ENCODE results near the gene NOL3. TPM values are rescaled to one million over a fixed set of nuclear protein-coding genes. Genes with fewer than 3 reads are reported as not detected.

NOL3 gene
- total and polyA plus RNA-seq, 2 of the 13 experiments (the other 11 are each of a cell fraction or from before 2014, with no cell fraction given) = 5.7 to 20.5 TPM

DNA sequence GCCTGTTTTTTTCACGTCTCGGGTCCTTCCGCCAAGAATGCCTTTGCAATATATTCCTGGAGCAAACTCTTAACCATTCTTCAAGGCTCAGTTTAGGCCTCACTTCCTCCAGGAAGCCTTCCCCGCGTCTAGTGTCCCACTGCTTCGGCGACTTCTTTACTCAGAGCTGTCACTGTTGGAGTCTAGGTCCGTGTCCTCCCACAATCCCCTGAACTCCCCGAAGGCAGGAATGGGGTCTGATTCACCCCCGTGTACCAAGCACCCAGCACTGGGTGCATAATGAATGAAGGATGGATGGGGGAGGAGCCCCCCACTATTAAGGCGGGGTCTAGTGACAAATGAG is 12.9 kb downstream of the NOL3 start:
- Histone ChIP-seq H3K27ac (ENCODE audit: extremely low read length, insufficient read depth, low read length) (peak overlapping the region; percentile 82), H3K9ac (ENCODE audit: insufficient read depth, low read depth, low read length) (peak overlapping the region; percentile 93), H3K36me3 (replicated peaks in 1 of 2; ENCODE audit: control insufficient read depth in 1 of 2, insufficient read depth in 2 of 2, low read length in 2 of 2) (no peaks in the 10 kb centered on the region), H3K4me1 (ENCODE audit: insufficient read depth, low read length) (peaks cover 54% of the 10 kb centered on the region), H3K4me2 (ENCODE audit: low read depth, low read length) (peak overlapping the region; percentile 96), H4K20me1 (ENCODE audit: insufficient read depth, low read length) (no peaks in the 10 kb centered on the region; the same call in 1 of the 2 replicates), H3K79me2 (ENCODE audit: insufficient read depth, low read length) (no peaks in the 10 kb centered on the region), H2AFZ (ENCODE audit: low read length) (no peak overlapping the region), H3K9me3 (ENCODE audit: low read length) (no peaks in the 10 kb centered on the region), H3K27me3 (ENCODE audit: control insufficient read depth in 1 of 2, insufficient read depth in 2 of 2, low read length in 2 of 2) (peaks cover 1 to 3% of the 10 kb centered on the region in 2 experiments; a peak in 2 of 5 replicates), H3K4me3 (replicated peaks in 1 of 3; ENCODE audit: insufficient read depth in 1 of 3, low read depth in 2 of 3, low read length in 3 of 3) (peak overlapping the region; percentile 72 to 98 (median 82))
- in situ Hi-C loops (cut with HindIII; ENCODE audit: extremely low pct_ligation_motif_present, low pct_unique_long_range_greater_than_20kb) = no loop called here
- FAIRE-seq (no peak), DNase-seq (ENCODE audit: low spot score) (no peak), ATAC-seq (no peak)
- TSS peak; percentile 63 for BruUV-seq (replicated peaks)
- ChIA-PET POLR2A (interaction anchor here (1.6 to 2.8 kb wide), 3 partner anchors 10 to 23 kb away, joined by 4 to 18 read pairs (median 5); partner anchors contain the start of genes FBXL8 and NOL3), CTCF (ENCODE audit: low intra/inter-chr PET ratio, low total read pairs) (interaction anchor here (0.6 to 2.7 kb wide), 4 partner anchors 12 to 206 kb away, joined by 3 to 28 read pairs (median 3); no protein-coding TSS in a partner anchor)
- intact Hi-C loops (cut with micrococcal nuclease; ENCODE audit: unreplicated experiment) = loop anchor here (1.0 kb wide), 1 partner anchor 13 kb away; the partner anchor contains the start of gene NOL3
- 9% methylated on average over 11 of the region's 11 CpGs for WGBS (ENCODE audit: low lambda C conversion rate)
- TF ChIP-seq ESRRA (CRISPR knock-in tag; IDR thresholded peaks at IDR 0.05; ENCODE audit: low read depth) (no peak), ZMAT3 (CRISPR knock-in tag; conservative IDR thresholded peaks at IDR 0.05) (0 out of 2 replicates have a peak, but pooled peaks have one; percentile 25), ZNF572 (CRISPR knock-in tag; IDR thresholded peaks at IDR 0.05) (peak; percentile 89; the same call in 1 of the 2 replicates), ZNF619 (CRISPR knock-in tag; IDR thresholded peaks at IDR 0.05) (peak; percentile 87; the same call in 1 of the 2 replicates), SYNCRIP (IDR thresholded peaks at IDR 0.05; ENCODE audit: insufficient read depth, low read depth, low read length) (no peak), ZNF468 (CRISPR knock-in tag; IDR thresholded peaks at IDR 0.05) (no peak), ZMYM3 (CRISPR knock-in tag; IDR thresholded peaks at IDR 0.05) (0 out of 2 replicates have a peak, but pooled peaks have one; percentile 15), ISL2 (CRISPR knock-in tag; IDR thresholded peaks at IDR 0.05) (no peak), ZNF350 (CRISPR knock-in tag; IDR thresholded peaks at IDR 0.05; ENCODE audit: borderline replicate concordance, low read depth) (no peak), ELF3 (CRISPR knock-in tag; IDR thresholded peaks at IDR 0.05) (no peak), IRF2 (CRISPR knock-in tag; IDR thresholded peaks at IDR 0.05) (0 out of 2 replicates have a peak, but pooled peaks have one; percentile 7), SETDB1 (CRISPR knock-in tag; IDR thresholded peaks at IDR 0.05; ENCODE audit: borderline replicate concordance) (no peak), ZNF451 (CRISPR knock-in tag; IDR thresholded peaks at IDR 0.05) (no peak), ZNF570 (CRISPR knock-in tag; IDR thresholded peaks at IDR 0.05; ENCODE audit: borderline replicate concordance) (no peak)
- TF ChIP-seq, protein P1, sequence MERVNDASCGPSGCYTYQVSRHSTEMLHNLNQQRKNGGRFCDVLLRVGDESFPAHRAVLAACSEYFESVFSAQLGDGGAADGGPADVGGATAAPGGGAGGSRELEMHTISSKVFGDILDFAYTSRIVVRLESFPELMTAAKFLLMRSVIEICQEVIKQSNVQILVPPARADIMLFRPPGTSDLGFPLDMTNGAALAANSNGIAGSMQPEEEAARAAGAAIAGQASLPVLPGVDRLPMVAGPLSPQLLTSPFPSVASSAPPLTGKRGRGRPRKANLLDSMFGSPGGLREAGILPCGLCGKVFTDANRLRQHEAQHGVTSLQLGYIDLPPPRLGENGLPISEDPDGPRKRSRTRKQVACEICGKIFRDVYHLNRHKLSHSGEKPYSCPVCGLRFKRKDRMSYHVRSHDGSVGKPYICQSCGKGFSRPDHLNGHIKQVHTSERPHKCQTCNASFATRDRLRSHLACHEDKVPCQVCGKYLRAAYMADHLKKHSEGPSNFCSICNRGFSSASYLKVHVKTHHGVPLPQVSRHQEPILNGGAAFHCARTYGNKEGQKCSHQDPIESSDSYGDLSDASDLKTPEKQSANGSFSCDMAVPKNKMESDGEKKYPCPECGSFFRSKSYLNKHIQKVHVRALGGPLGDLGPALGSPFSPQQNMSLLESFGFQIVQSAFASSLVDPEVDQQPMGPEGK (CRISPR knock-in tag; IDR thresholded peaks at IDR 0.05) = peak; percentile 69; the same call in 1 of the 2 replicates
- TF ChIP-seq, protein P2, sequence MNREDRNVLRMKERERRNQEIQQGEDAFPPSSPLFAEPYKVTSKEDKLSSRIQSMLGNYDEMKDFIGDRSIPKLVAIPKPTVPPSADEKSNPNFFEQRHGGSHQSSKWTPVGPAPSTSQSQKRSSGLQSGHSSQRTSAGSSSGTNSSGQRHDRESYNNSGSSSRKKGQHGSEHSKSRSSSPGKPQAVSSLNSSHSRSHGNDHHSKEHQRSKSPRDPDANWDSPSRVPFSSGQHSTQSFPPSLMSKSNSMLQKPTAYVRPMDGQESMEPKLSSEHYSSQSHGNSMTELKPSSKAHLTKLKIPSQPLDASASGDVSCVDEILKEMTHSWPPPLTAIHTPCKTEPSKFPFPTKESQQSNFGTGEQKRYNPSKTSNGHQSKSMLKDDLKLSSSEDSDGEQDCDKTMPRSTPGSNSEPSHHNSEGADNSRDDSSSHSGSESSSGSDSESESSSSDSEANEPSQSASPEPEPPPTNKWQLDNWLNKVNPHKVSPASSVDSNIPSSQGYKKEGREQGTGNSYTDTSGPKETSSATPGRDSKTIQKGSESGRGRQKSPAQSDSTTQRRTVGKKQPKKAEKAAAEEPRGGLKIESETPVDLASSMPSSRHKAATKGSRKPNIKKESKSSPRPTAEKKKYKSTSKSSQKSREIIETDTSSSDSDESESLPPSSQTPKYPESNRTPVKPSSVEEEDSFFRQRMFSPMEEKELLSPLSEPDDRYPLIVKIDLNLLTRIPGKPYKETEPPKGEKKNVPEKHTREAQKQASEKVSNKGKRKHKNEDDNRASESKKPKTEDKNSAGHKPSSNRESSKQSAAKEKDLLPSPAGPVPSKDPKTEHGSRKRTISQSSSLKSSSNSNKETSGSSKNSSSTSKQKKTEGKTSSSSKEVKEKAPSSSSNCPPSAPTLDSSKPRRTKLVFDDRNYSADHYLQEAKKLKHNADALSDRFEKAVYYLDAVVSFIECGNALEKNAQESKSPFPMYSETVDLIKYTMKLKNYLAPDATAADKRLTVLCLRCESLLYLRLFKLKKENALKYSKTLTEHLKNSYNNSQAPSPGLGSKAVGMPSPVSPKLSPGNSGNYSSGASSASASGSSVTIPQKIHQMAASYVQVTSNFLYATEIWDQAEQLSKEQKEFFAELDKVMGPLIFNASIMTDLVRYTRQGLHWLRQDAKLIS (CRISPR knock-in tag; IDR thresholded peaks at IDR 0.05) = 0 out of 2 replicates have a peak, but pooled peaks have one; percentile 5
- TF ChIP-seq, protein P3, sequence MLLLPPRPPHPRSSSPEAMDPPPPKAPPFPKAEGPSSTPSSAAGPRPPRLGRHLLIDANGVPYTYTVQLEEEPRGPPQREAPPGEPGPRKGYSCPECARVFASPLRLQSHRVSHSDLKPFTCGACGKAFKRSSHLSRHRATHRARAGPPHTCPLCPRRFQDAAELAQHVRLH (CRISPR knock-in tag; IDR thresholded peaks at IDR 0.05; ENCODE audit: borderline replicate concordance, low read depth) = no peak
- TF ChIP-seq, protein P4, sequence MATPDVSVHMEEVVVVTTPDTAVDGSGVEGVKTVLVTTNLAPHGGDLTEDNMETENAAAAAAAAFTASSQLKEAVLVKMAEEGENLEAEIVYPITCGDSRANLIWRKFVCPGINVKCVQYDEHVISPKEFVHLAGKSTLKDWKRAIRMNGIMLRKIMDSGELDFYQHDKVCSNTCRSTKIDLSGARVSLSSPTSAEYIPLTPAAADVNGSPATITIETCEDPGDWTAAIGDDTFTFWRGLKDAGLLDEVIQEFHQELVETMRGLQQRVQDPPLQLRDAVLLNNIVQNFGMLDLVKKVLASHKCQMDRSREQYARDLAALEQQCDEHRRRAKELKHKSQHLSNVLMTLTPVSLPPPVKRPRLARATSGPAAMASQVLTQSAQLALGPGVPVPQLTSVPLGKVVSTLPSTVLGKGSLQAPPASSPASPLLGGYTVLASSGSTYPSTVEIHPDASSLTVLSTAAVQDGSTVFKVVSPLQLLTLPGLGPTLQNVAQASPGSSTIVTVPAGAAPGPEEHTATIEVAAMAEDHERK (CRISPR knock-in tag; IDR thresholded peaks at IDR 0.05; ENCODE audit: low read depth) = no peak
